ENCODE measurements around the gene ZDHHC24. TPM values are rescaled to one million over a fixed set of nuclear protein-coding genes. Genes with fewer than 3 reads are reported as not detected.

ZDHHC24 gene
- total and polyA plus RNA-seq, 7 donors, result 3.9 to 7.6 (median 5.5) TPM

GRCh38 chr11:66539170-66539869 is 6.5 kb downstream of the ZDHHC24 start:
- no peak for DNase-seq
- no peak overlapping the region for H3K4me3 ChIP-seq
- H3K9me3 ChIP-seq, result no peaks in the 10 kb centered on the region
- no peak for TF ChIP-seq CTCF (IDR thresholded peaks at IDR 0.05)
- H3K36me3 ChIP-seq (ENCODE audit: insufficient read depth in 1 of 2, low read depth in 1 of 2), result peaks cover 5 to 52% of the 10 kb centered on the region in 2 donors
- H3K27me3 ChIP-seq (ENCODE audit: insufficient read depth in 3 of 3, low read length in 2 of 3), result no peaks in the 10 kb centered on the region
- intact Hi-C loops (cut with DNase I), result no loop called here
- H3K4me1 ChIP-seq, result peaks cover 10% of the 10 kb centered on the region
- 68 to 80% (median 74%) methylated on average over 16 of the region's 16 CpGs for WGBS, 3 donors
- peak in 1 of 4 donors; percentile 20 for ATAC-seq
- no peak overlapping the region for H3K27ac ChIP-seq

GRCh38 chr11:66532784-66533183 is 13.1 kb downstream of the ZDHHC24 start:
- H3K27ac ChIP-seq, result no peak overlapping the region
- peaks cover 5 to 55% of the 10 kb centered on the region in 2 donors for H3K36me3 ChIP-seq (ENCODE audit: insufficient read depth in 1 of 2, low read depth in 1 of 2)
- H3K4me3 ChIP-seq, result no peak overlapping the region
- intact Hi-C loops (cut with DNase I), result no loop called here
- 67 to 88% (median 75%) methylated on average over 6 of the region's 6 CpGs for WGBS, 3 donors
- no peaks in the 10 kb centered on the region for H3K27me3 ChIP-seq (ENCODE audit: insufficient read depth in 3 of 3, low read length in 2 of 3)
- no peaks in the 10 kb centered on the region for H3K9me3 ChIP-seq
- DNase-seq (no peak), ATAC-seq (peak in 3 of 4 donors; percentile 13 to 57 (median 34))
- TF ChIP-seq CTCF (IDR thresholded peaks at IDR 0.05), result no peak
- H3K4me1 ChIP-seq, result peaks cover 2% of the 10 kb centered on the region

- peaks cover under 1 to 56% of the 10 kb centered on the region in 2 donors for H3K36me3 ChIP-seq (ENCODE audit: insufficient read depth in 1 of 2, low read depth in 1 of 2)
- DNase-seq (no peak), ATAC-seq (peak in 1 of 4 donors; percentile 8)
- H3K27me3 ChIP-seq (ENCODE audit: insufficient read depth in 3 of 3, low read length in 2 of 3), result no peaks in the 10 kb centered on the region
- no peaks in the 10 kb centered on the region for H3K9me3 ChIP-seq
- no peak for TF ChIP-seq CTCF (IDR thresholded peaks at IDR 0.05)
- 96 to 99% (median 98%) methylated on average over 10 to 11 of the region's 11 CpGs for WGBS, 3 donors
- H3K4me3 ChIP-seq, result no peak overlapping the region
- peaks cover 2% of the 10 kb centered on the region for H3K4me1 ChIP-seq
- intact Hi-C loops (cut with DNase I), result no loop called here
- H3K27ac ChIP-seq, result no peak overlapping the region
Observed at GRCh38 chr11:66531841-66532240, 14.0 kb downstream of the ZDHHC24 start.

- H3K27me3 ChIP-seq (ENCODE audit: insufficient read depth in 3 of 3, low read length in 2 of 3), result no peaks in the 10 kb centered on the region
- 81 to 93% (median 87%) methylated on average over 10 of the region's 10 CpGs for WGBS, 3 donors
- H3K36me3 ChIP-seq (ENCODE audit: insufficient read depth in 1 of 2, low read depth in 1 of 2), result peaks cover 0 to 57% of the 10 kb centered on the region in 2 donors
- no peak overlapping the region for H3K27ac ChIP-seq
- H3K9me3 ChIP-seq, result no peaks in the 10 kb centered on the region
- ATAC-seq, result peak in 1 of 4 donors; percentile 4
- intact Hi-C loops (cut with DNase I), result no loop called here
- H3K4me3 ChIP-seq, result no peak overlapping the region
- H3K4me1 ChIP-seq, result peaks cover 2% of the 10 kb centered on the region
- TF ChIP-seq CTCF (IDR thresholded peaks at IDR 0.05), result no peak
- DNase-seq, result no peak
Observed at GRCh38 chr11:66530927-66531709, 14.7 kb downstream of the ZDHHC24 start.

Data from psoas muscle (tissue), 8 donors.